C4-2B (cell line): Measurements from ENCODE around the gene LMF2.

Source experiments
- H3K27ac ChIP-seq: fragments of 450-650 bp; 2 replicates; pipeline ENCODE4 v1.5.1; 2017
- CTCF ChIP-seq: fragments of 450-650 bp; conservative IDR thresholded peaks from 2 replicates; pipeline ENCODE4 v1.5.1; 2017; ENCODE audit warnings: mild to moderate bottlenecking
- ZFX ChIP-seq: fragments of 450-650 bp; IDR thresholded peaks from 2 replicates; pipeline ENCODE4 v1.6.1; 2017

Gene LMF2

GRCh38 chr22:50513175-50513574, 5.7 kb upstream of the LMF2 start:
- no peak overlapping the region for H3K27ac ChIP-seq

GRCh38 chr22:50508897-50509296, 1.4 kb upstream of the LMF2 start:
- H3K27ac ChIP-seq: peak overlapping the region; percentile 83; the same call in 1 of the 2 replicates
- TF ChIP-seq CTCF (no peak), ZFX (no peak)

More at GRCh38 chr22:50513175-50513574, 5.7 kb upstream of the LMF2 start:
- TF ChIP-seq ZFX: no peak
- TF ChIP-seq CTCF: no peak

GRCh38 chr22:50507991-50508884, 736 bp upstream of the LMF2 start, which contains the start of gene NCAPH2:
Gene NCAPH2 (plus strand): TSS chr22:50508224. CDS start chr22:50508338, 114 bp downstream.
- H3K27ac ChIP-seq: peak within 1 kb of the TSS; percentile 85
- TF ChIP-seq ZFX: 0 out of 2 replicates have a peak, but pooled peaks have one; percentile 16
- no peak for TF ChIP-seq CTCF

GRCh38 chr22:50506611-50507420, 686 bp downstream of the LMF2 start:
- peak overlapping the region; percentile 85 for H3K27ac ChIP-seq
- TF ChIP-seq CTCF: no peak
- TF ChIP-seq ZFX: no peak

- peak overlapping the region; percentile 85 for H3K27ac ChIP-seq
- TF ChIP-seq CTCF (no peak), ZFX (no peak)
These were observed 1.5 kb downstream of the LMF2 start for GRCh38 chr22:50505776-50506610.

- H3K27ac ChIP-seq: no peak overlapping the region
- TF ChIP-seq ZFX: no peak
- TF ChIP-seq CTCF: no peak
These were observed 2.2 kb downstream of the LMF2 start for GRCh38 chr22:50505276-50505775.
